Fibroblast of villous mesenchyme (primary cell): ENCODE data around the gene TAS2R38. TPM values are rescaled to one million over a fixed set of nuclear protein-coding genes. Genes with fewer than 3 reads are reported as not detected.

Experiments used
- DNase-seq: peaks from one replicate; pipeline ENCODE4 v3.0.0-alpha.2; 2010; ENCODE audit warnings: low read depth
- H3K4me3 ChIP-seq: 2 replicates; pipeline ENCODE4 v1.5.1; 2011; ENCODE audit warnings: low read depth, mild to moderate bottlenecking, low read length
- total RNA-seq: library from RNA; depleted of rRNA; stranded (reverse); fragments of >200 nt; gene quantifications from 2 replicates; pipeline ENCODE4 v1.2.3, GENCODE V29; 2012
- TF ChIP-seq, protein P1 (sequence below): IDR thresholded peaks from 2 replicates; pipeline ENCODE4 v1.5.1; 2012; ENCODE audit warnings: low read depth, mild to moderate bottlenecking, low read length; ENCODE audit not compliant: insufficient read depth

The TAS2R38 gene
- total RNA-seq, 1 donor: not detected

DNA sequence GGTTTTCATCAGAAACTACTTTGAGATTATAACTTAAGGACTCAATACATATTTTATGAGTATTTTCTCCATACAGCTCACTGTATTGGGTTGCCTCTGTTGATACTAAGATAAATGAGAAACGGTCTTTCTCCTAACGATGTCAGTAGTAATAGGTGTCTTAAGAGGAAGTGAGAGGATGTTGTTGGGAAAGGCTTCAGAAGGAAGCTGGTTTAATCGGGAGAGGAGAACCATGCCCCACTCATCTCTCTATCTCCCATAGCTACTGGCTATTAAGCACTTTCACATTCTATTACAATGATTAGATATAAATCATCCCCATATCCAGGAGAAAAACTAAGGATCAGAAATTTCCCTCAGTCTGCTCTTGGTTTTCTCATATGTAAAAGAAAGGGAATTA lies 28.8 kb downstream of the TAS2R38 start:
- no peak overlapping the region for H3K4me3 ChIP-seq
- TF ChIP-seq, protein P1, sequence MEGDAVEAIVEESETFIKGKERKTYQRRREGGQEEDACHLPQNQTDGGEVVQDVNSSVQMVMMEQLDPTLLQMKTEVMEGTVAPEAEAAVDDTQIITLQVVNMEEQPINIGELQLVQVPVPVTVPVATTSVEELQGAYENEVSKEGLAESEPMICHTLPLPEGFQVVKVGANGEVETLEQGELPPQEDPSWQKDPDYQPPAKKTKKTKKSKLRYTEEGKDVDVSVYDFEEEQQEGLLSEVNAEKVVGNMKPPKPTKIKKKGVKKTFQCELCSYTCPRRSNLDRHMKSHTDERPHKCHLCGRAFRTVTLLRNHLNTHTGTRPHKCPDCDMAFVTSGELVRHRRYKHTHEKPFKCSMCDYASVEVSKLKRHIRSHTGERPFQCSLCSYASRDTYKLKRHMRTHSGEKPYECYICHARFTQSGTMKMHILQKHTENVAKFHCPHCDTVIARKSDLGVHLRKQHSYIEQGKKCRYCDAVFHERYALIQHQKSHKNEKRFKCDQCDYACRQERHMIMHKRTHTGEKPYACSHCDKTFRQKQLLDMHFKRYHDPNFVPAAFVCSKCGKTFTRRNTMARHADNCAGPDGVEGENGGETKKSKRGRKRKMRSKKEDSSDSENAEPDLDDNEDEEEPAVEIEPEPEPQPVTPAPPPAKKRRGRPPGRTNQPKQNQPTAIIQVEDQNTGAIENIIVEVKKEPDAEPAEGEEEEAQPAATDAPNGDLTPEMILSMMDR: no peak
- no peak for DNase-seq

DNA sequence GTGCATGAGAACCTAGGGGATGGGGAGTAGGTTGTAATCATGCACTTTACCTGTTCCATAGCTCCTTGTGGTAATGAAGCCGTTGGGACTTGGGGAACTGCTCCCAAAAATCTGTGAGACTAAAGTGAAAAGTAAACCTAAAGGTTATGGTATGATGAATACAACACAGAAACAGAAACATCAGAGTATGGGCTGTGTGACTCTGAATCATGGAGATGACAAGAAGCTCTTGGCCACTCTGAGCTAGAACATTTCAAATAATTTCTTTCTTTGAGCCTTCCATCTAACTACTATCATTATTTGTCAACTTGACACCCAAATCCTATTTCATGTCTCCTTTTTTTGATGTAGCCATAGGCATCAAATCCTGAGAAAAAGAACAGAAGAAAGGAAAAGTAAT lies 29.7 kb downstream of the TAS2R38 start:
- no peak for DNase-seq
- no peak overlapping the region for H3K4me3 ChIP-seq
- TF ChIP-seq, protein P1: no peak

DNA sequence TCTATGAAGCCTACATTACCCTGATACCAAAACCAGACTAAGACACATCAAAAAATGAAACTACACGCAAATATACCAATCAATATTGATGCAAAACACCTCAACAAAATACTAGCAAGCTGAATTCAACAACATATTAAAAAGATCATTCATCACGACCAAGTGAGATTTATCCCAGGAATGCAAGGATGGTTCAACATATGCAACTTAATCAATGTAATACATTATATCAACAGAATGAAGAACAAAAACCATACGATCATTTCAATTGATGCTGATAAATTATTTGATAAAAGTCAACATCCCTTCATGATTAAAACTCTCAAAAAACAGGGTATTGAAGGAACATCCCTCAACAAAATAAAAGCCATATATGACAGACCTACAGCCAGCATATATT lies 32.5 kb downstream of the TAS2R38 start:
- H3K4me3 ChIP-seq: no peak overlapping the region
- TF ChIP-seq, protein P1: no peak
- DNase-seq: no peak

DNA sequence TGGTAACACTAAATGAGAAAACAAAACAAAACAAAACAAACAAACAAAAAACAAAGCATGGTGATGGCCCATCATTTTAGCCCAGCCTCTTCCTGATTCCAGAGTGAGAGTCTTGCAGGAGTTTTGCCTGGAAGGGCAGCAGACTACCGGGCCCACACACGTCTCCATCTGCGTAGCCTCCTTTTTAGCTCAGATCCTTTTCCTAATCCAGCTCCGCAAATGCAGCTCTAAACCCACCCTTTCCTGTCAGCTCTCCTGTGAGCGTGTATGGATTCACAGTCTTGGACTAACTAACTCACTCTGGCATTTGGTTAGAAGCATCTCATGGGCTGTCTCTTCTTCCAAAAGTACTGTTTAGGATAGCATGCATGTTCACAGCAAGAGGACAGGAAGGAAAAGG lies 43.4 kb downstream of the TAS2R38 start:
- no peak for DNase-seq
- no peak overlapping the region for H3K4me3 ChIP-seq
- TF ChIP-seq, protein P1: no peak

DNA sequence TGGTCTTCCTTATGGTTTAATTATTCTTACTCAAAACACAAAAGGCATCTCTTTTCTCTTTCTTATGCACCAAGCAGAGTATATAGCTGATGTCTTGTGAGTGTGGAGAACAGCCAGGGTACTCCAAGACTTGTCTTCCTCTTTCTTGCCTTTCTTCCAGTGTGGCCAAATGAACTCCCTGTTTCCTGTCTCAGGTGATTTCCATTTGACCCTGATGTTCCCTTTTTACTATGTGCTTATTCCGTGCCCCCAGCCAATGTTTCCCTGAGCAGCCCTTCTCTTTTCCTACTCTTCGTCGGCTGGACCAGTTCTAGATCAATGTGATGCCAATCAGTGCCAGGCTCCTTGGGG lies 44.8 kb downstream of the TAS2R38 start:
- DNase-seq: no peak
- H3K4me3 ChIP-seq: no peak overlapping the region
- TF ChIP-seq, protein P1: no peak

DNA sequence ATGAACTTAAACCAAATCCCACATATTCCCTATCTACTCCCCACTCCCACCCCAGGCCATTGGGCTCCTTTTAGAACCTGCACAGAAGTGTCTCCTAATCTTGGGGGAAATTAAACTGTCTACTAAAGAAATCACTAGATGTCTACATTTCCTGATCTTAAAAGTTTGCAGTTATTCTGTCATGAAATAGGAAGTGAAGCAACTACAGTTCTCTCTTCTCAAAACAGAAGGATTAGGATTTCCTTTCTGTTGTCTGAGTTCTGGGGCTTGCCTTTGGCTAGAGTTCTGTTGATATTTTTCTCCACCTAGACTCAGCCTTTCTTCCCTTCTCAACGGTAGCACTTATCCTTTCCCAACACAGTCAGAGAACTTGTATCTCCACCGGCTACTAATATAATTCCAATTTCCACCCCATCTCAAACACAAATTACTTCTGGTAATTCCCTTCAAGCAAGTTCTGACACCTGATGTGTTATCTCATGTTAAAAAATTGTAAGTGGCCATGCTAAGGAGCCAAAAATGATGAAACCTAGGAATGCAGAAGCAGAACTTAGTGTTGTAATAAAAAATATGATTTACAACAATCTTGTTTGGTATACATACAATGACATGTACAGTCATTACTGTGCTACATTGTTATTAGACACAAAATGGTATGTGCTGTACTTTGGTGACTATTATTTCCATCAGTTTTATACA lies 45.3 kb downstream of the TAS2R38 start:
- H3K4me3 ChIP-seq: no peak overlapping the region
- DNase-seq: no peak
- TF ChIP-seq, protein P1: no peak

Other genes starting within 250 kb of the TAS2R38 start
- gene SSBP1, start 235.4 kb downstream of the TAS2R38 start, total RNA-seq: 105 and 111 TPM in 2 replicates
- gene TAS2R3, start 209.7 kb downstream of the TAS2R38 start, total RNA-seq: 1.3 and 1.7 TPM in 2 replicates
- 0.86 and 1.3 TPM in 2 replicates for gene TAS2R4, start 197.1 kb downstream of the TAS2R38 start, total RNA-seq
- gene TAS2R5, start 183.6 kb downstream of the TAS2R38 start, total RNA-seq: 0.32 and 0.86 TPM in 2 replicates
- gene PRSS37, start 132.3 kb downstream of the TAS2R38 start, total RNA-seq: not detected in 2 replicates
- gene OR9A4, start 57.4 kb downstream of the TAS2R38 start, total RNA-seq: not detected in 2 replicates
- not detected in 2 replicates for gene CLEC5A, start 26.8 kb downstream of the TAS2R38 start, total RNA-seq
- gene MGAM, start 22.1 kb upstream of the TAS2R38 start, total RNA-seq: 0.32 and 11.7 TPM in 2 replicates
- not detected in 2 replicates for gene MGAM2, start 137.9 kb upstream of the TAS2R38 start, total RNA-seq